Prostate gland (tissue), 2 donors: ENCODE measurements around the gene MAFF.

Source experiments
- CTCF ChIP-seq, 4 experiments: fragments of 200-600 bp in 2 of 4; fragments of 450-650 bp in 2 of 4; sonication (generic) in 2 of 4; IDR thresholded peaks; 1 replicate in 3 of 4; 2 replicates in 1 of 4; pipeline ENCODE4 v1.5.1; 2016 to 2019; ENCODE audit warnings: antibody characterized with exemption in 4 of 4, mild to moderate bottlenecking in 2 of 4, moderate library complexity in 2 of 4
- POLR2A ChIP-seq: fragments of 450-650 bp; IDR thresholded peaks from one replicate; pipeline ENCODE4 v1.6.1; 2016; ENCODE audit warnings: antibody characterized with exemption, mild to moderate bottlenecking

- no peak for TF ChIP-seq CTCF (IDR thresholded peaks at IDR 0.05)
- no peak for TF ChIP-seq POLR2A
Measured at GRCh38 chr22:38251341-38251692, 49.5 kb downstream of the MAFF start.
